Activated CD8-positive, alpha-beta memory T cell treated with anti-CD3 and anti-CD28 coated beads for 1 hour (primary cell): ENCODE results near the gene IFNAR2.

Source experiments
- DNase-seq, 2 donors: peaks; one replicate each; pipeline ENCODE4 v3.0.0-alpha.2; 2020; ENCODE audit warnings: low read depth in 1 of 2; ENCODE audit errors: extremely low read depth in 1 of 2

The IFNAR2 gene

DNA sequence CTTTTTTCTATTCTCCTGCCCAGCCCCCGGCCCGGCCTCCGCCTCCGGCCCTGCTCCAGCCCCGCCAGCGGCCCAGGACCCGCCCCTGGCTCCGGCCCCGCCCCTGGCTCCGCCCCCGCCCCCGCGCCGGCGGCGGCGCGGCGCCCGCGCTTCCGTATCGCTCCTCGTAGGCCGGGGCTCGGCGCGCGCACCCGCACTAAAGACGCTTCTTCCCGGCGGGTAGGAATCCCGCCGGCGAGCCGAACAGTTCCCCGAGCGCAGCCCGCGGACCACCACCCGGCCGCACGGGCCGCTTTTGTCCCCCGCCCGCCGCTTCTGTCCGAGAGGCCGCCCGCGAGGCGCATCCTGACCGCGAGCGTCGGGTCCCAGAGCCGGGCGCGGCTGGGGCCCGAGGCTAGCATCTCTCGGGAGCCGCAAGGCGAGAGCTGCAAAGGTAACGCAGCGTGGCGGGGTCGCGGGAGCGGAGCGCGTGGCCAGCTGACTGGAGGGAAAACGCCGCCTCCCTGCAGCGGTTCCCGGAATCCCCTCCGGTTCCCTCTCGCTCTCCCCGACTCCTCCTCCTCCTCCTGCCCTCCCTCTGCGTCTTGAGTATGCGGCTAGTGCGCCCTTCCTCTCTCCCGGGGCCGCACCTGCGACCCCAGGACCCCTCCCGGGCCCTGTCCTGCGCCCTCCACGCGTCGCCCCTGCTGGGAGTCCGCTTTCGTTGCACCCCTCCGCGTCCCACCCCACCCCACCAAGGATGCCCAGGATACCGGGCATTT, at the start of gene IFNAR2:
TSS of gene IFNAR2 (plus strand) at position 155 of the 761 bp plus-strand sequence. CDS start 11,985 bp downstream, outside the sequence.
- peak in 1 of 2 donors; percentile 62 for DNase-seq

DNA sequence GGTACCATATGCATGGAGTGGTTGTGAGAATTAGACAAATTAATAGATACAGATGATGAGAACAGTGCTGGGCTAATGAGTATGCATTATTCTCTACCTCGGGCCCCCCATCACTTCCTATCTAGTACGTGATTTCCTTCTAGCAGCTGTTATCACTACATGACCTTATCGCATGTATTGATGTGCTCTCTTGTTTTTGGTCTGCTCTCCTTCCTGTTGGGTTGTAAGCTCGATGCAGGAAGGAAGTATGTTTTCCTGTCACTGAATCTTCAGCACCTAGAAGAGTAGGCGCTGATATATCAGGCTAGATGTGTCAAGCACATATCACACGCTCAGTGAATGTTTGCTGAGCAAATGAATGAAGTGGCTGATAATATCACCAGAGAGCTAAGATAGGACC, 43.9 kb upstream of the IFNAR2 start:
- DNase-seq, result no peak

GRCh38 chr21:33187276-33187675, 42.5 kb upstream of the IFNAR2 start:
- no peak for DNase-seq

GRCh38 chr21:33189237-33189636, 40.5 kb upstream of the IFNAR2 start:
- DNase-seq, result no peak

DNA sequence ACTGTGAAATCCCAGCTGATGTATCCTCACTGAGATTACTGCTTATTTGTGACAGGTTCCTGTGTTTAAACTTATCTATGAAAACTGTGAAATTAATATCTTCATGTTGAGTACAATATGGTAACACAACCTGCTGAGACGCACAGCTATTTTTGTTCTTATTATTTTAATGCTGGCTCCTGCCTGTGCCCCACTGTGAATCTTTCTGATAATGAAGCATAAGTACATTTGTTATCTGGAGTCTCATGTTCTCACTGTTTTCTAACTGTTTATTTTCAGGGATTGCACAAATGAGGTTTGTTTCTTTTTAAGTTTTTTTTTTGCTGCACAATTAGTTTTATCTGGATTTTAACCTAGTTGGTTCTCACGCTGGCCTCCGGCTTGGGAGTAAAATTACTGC, 39.9 kb upstream of the IFNAR2 start:
- DNase-seq, result no peak

DNA sequence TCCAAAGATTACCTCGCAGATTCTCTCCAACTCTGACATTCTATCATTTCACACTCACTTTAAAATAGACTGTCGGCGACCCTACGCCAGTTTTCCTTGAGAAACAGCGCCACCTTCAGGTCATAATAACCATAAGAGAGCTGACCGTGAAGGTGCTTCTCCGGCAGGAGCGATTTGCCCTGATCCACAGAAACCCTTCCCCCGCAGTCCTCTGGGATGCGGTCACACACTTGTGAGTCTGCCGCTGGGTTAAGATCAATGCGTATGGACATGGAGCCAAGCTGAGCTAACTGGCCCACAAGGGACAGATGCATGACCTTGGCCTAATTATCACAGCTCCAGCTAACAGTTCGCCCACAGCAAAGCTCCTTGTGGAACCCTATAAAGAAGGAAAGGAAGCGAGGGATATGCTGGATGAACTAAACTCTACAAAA, 32.8 kb upstream of the IFNAR2 start:
- peak in 1 of 2 donors; percentile 30 for DNase-seq

GRCh38 chr21:33197496-33197895, 32.2 kb upstream of the IFNAR2 start:
- DNase-seq, result no peak

GRCh38 chr21:33198346-33199099, 31.2 kb upstream of the IFNAR2 start:
- DNase-seq, result no peak

- no peak for DNase-seq
These were observed 30.7 kb upstream of the IFNAR2 start for GRCh38 chr21:33199100-33199464.

GRCh38 chr21:33199516-33200217, 30.1 kb upstream of the IFNAR2 start:
- peak; percentile 54 to 62 for DNase-seq

GRCh38 chr21:33201956-33202355, 27.8 kb upstream of the IFNAR2 start:
- DNase-seq, result no peak

DNA sequence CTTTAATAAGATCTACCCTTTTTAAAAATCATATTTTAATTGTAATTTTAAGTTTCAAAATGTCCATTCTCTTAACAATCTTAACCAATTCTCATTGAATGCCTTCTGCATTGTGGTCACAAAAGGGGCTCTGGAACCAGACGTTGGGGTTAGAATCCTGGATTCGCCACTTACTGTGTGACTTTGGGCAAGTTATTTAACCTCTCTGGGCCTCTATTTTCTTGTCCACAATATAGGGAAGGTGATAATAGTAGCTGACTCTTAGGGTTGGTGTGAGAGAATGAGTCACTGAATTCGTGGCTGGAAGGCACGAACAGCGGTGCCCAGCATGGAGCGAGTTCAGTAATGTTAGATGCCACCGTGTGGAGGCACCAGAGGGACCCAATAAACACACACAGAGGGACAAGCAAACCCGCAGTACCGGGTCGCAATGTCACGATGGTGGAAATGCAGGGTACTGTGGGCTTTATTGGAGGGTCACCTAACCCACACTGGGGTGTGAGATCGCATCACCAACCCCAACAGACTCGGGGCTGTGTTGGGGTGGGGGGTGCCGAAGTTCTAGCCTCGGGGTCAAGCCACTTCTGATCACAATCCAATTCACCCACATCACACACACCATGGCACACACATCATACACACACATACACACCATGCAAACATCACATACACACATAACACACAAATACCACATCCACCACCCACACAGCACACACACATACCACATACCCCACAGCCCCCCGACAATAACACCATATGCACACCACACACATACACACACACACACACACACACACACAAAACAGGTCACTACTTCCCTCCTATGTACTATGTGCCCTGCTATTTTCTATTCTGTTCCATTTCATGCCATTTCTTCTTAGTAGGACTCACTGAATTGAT, 27.0 kb upstream of the IFNAR2 start:
- no peak for DNase-seq

GRCh38 chr21:33203371-33203724, 26.4 kb upstream of the IFNAR2 start:
- DNase-seq, result no peak

GRCh38 chr21:33205476-33205875, 24.3 kb upstream of the IFNAR2 start:
- DNase-seq, result no peak

DNA sequence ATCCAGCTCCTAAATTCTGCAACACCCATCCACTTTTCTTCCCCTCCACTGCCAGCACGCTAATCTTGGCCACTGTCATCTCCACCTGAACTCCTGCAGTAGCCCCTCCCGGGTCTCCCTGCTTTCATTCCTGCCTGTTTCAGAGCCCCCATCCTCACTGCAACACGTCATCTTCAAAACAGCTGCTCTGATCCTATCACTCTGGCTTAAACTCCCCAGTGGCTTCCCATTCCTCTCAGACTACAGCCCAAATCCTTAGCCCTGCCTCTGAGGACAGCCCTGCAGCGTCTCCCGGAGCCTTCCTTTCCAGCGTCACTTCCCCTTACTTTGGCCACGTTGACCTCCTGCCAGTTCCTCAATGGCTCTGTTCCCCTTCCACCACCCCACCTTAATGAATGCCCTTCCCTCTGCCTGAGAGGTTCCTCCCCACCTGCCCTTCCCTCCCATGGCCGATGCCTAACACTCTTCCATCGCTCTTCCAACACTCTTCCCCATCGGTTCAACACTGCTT, 22.9 kb upstream of the IFNAR2 start:
- DNase-seq, result no peak

GRCh38 chr21:33207449-33208149, 22.1 kb upstream of the IFNAR2 start:
- DNase-seq, result no peak

DNA sequence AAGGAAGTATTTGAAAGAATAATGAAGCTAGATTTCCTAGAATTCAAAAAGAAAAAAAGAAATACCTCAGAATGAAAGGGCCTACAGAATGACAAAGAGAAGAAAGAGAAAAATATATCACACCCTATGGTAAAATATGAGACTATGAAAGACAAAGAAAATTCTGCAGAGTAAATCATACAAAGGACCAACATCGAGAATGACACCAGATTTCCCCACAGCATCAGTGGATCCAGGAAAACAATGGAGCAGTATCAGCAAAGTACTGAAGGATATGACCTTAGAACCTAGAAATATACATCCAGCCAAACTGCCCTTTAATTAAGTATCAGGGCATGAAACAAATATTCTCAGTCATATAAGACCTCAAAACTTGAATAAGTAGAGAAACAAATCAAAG, 21.2 kb upstream of the IFNAR2 start:
- DNase-seq, result no peak

GRCh38 chr21:33211305-33211704, 18.4 kb upstream of the IFNAR2 start:
- DNase-seq, result no peak

- DNase-seq, result no peak
These were observed 18.0 kb upstream of the IFNAR2 start for GRCh38 chr21:33211732-33212131.
